ENCODE results near the gene MORN1. TPM values are rescaled to one million over a fixed set of nuclear protein-coding genes. Genes with fewer than 3 reads are reported as not detected.
A peak's percentile ranks its signal among the peaks of the same experiment; 100 is the strongest.

Gene MORN1
- total RNA-seq, 1 donor, result 9.5 TPM

DNA sequence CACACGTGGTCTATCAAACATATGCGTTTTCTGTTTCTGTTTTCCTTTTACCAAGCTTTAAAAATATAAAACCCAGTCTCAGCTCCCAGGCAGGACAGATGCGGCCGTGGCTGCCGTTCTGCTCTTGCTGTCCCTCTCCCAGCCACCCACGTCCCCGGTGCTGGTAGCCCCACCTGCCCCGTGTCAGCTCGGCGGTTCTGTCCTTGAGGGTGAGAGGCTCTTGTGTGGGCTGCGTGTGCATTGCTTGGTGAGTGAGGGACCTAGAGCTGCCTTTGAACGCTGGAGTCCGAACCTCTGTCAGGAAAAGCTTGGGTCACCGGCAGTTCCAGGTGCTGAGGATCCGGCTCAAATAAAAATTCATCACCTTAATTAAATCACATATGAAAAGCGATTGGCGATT is 4.7 kb upstream of the MORN1 start:
- no peak for DNase-seq (ENCODE audit: low read depth)
- no peak overlapping the region for H3K4me3 ChIP-seq (ENCODE audit: low read depth, low read length)
- TF ChIP-seq, protein P1, sequence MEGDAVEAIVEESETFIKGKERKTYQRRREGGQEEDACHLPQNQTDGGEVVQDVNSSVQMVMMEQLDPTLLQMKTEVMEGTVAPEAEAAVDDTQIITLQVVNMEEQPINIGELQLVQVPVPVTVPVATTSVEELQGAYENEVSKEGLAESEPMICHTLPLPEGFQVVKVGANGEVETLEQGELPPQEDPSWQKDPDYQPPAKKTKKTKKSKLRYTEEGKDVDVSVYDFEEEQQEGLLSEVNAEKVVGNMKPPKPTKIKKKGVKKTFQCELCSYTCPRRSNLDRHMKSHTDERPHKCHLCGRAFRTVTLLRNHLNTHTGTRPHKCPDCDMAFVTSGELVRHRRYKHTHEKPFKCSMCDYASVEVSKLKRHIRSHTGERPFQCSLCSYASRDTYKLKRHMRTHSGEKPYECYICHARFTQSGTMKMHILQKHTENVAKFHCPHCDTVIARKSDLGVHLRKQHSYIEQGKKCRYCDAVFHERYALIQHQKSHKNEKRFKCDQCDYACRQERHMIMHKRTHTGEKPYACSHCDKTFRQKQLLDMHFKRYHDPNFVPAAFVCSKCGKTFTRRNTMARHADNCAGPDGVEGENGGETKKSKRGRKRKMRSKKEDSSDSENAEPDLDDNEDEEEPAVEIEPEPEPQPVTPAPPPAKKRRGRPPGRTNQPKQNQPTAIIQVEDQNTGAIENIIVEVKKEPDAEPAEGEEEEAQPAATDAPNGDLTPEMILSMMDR (IDR thresholded peaks at IDR 0.05; ENCODE audit: insufficient read depth, low read depth, low read length), result no peak

DNA sequence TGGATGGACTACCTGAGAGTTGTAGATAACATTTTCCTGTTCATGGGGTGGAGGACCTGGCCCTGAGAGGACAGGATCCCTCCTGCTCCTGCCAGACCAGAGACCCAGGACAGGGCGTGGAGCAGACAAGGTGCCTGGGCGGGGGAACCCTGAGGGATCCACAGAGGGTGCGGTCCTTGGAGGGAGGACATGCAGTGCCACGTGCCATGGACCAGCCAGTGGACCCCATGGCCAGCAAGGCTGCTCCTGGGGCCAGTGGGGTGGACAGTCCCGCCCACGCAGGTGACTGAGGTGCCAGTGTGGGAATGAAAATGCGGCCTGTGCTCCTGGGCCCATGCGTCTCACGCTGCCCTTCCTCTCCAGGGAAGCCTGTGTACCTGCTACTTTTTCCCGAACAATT is 3.9 kb upstream of the MORN1 start:
- DNase-seq (ENCODE audit: low read depth), result no peak
- H3K4me3 ChIP-seq (ENCODE audit: low read depth, low read length), result no peak overlapping the region
- TF ChIP-seq, protein P1 (IDR thresholded peaks at IDR 0.05; ENCODE audit: insufficient read depth, low read depth, low read length), result no peak

- no peak for DNase-seq (ENCODE audit: low read depth)
- TF ChIP-seq, protein P1 (IDR thresholded peaks at IDR 0.05; ENCODE audit: insufficient read depth, low read depth, low read length), result no peak
- H3K4me3 ChIP-seq (ENCODE audit: low read depth, low read length), result no peak overlapping the region
Observed at GRCh38 chr1:2394761-2395160, 3.4 kb upstream of the MORN1 start.

GRCh38 chr1:2394220-2394619 is 2.9 kb upstream of the MORN1 start:
- TF ChIP-seq, protein P1 (IDR thresholded peaks at IDR 0.05; ENCODE audit: insufficient read depth, low read depth, low read length), result no peak
- no peak overlapping the region for H3K4me3 ChIP-seq (ENCODE audit: low read depth, low read length)
- no peak for DNase-seq (ENCODE audit: low read depth)

GRCh38 chr1:2393471-2393877 is 2.1 kb upstream of the MORN1 start:
- H3K4me3 ChIP-seq (ENCODE audit: low read depth, low read length), result no peak overlapping the region
- DNase-seq (ENCODE audit: low read depth), result no peak
- TF ChIP-seq, protein P1 (IDR thresholded peaks at IDR 0.05; ENCODE audit: insufficient read depth, low read depth, low read length), result no peak

DNA sequence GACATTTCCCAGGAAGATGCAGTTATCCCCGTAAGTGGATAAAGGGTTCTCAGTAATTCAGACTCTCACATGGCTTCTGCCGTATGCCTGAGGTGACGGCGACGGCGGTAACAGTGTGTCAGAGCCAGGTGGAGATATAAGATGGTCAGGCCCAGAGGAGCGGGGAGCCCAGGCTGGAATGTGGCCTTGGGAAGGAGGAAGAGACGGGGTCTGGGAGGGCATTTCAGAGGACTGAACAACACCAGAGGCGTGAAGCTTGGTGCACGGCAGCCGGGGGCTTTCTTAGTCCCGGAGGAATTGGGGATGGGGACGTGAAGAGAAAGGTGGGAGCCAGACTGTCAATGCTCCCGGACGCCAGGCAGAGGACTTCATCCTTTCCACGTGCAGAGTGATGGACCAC is 1.3 kb upstream of the MORN1 start:
- DNase-seq (ENCODE audit: low read depth), result no peak
- TF ChIP-seq, protein P1 (IDR thresholded peaks at IDR 0.05; ENCODE audit: insufficient read depth, low read depth, low read length), result no peak
- H3K4me3 ChIP-seq (ENCODE audit: low read depth, low read length), result peak overlapping the region; percentile 83

DNA sequence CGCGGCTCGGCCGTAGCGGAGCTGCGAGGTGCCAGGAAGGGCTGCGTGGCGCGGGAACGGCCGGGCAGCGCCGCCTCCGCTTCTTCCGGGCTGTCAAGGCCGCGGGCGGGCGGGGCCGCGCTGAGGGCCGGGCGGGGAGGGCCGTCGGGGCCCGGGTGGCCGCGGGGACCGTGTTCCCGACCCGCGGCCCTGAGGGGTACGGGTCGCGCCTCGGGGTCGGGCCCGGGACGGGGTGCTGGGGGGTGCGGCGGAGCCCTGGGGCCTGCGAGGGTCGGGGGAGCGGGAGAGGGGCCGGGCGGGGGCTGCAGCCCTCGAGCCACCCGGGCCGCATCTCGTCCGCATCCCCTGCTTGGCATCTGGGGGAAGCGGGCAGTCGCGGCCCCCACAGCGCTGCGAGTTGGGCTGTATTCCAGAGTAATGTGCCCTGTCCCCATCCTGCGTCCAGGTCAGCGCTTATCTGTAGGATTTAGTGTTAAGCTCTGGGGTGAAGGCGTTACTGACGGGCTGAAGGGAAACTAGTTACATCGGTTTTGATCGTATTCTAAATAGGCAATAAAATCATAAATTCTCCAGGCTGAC is 666 bp upstream of the MORN1 start:
- TF ChIP-seq, protein P1 (IDR thresholded peaks at IDR 0.05; ENCODE audit: insufficient read depth, low read depth, low read length), result no peak
- H3K4me3 ChIP-seq (ENCODE audit: low read depth, low read length), result peak overlapping the region; percentile 83
- DNase-seq (ENCODE audit: low read depth), result peak; percentile 42
